HG02884 (cell line): ENCODE data around the gene WRNIP1.
"Not testable (repeated sequence)": the region's sequence is repeated elsewhere in the genome, so short reads cannot be mapped to it uniquely, and the experiment has no call there.

Experiments
- ATAC-seq: cut with Tn5 transposase; IDR thresholded peaks from one replicate; pipeline ENCODE4 v1.9.1; 2021; ENCODE audit warnings: mild to moderate bottlenecking, moderate library complexity; ENCODE audit not compliant: unreplicated experiment

Gene WRNIP1

GRCh38 chr6:2760882-2761842 is 4.0 kb upstream of the WRNIP1 start:
- ATAC-seq = no peak

DNA sequence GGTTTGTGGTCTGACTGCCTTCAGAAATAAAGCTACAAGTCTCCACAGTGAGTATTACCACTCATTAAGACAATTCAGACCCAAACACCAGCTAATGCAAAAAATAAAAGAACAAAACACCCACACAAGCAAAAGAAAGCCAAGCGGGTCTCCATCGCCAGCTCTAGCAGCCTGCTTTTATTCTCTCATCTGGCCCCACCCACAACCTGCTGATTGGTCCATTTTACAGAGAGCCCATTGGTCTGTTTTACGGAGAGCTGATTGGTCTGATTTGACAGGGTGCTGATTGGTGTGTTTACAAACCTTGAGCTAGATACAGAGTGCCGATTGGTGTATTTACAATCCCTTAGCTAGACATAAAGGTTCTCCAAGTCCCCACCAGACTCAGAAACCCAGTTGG is 2.3 kb upstream of the WRNIP1 start:
- ATAC-seq = not testable (repeated sequence)

DNA sequence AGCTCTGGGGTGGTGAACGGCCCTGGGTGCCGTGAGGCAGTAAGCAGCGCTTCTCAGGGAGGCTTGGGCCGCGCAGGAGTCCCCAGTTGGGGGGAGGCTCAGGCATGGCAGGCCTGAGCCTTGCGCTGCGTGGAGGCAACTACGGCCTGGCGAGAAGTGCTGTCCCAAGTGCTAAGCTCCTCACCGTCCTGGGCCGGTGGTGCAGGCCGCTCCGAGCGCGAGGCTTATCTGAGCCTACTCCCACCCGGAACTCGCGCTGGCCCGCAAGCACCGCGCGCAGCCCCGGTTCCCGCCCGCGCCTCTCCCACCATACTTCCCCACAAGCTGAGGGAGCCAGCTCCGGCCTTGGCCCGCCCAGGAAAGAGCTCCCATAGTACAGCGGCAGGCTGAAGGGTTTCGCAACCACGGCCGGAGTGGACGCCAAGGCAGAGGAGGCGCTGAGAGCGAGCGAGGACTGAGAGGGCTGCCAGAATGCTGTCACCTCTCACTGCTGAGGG is 1.8 kb upstream of the WRNIP1 start:
- no peak for ATAC-seq

DNA sequence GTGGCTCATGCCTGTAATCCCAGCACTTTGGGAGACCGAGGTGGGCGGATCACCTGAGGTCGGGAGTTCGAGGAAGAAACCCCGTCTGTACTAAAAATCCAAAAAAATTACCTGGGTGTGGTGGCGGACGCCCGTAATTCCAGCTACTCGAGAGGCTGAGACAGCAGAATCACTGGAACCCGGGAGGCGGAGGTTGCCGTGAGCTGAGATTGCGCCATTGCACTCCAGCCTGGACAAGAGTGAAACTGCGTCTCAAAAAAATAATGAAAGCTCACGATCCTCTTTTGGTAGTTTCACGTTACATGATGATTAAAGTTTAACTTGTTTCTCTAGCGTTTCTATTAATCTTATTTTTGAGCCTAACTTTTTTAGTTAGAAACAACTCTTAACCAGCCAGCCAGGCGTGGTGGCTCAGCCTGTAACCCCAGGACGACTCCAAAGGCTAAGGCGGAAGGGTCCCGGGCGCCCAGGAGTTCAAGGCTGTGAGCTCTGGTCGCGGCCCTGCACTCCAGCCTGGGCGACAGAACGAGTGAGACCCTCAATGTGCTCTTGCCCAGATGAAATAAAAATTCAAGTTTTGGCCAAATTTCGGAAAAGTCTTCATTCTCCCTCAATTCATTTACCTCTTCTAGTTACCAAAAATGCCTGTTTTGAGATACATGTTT is 1.2 kb upstream of the WRNIP1 start:
- ATAC-seq = no peak

GRCh38 chr6:2764610-2765165 is 505 bp upstream of the WRNIP1 start:
- peak; percentile 51 for ATAC-seq

- peak; percentile 22 for ATAC-seq
These were observed 938 bp downstream of the WRNIP1 start for GRCh38 chr6:2765896-2766766.

GRCh38 chr6:2766767-2767656 is 1.8 kb downstream of the WRNIP1 start:
- ATAC-seq = no peak

DNA sequence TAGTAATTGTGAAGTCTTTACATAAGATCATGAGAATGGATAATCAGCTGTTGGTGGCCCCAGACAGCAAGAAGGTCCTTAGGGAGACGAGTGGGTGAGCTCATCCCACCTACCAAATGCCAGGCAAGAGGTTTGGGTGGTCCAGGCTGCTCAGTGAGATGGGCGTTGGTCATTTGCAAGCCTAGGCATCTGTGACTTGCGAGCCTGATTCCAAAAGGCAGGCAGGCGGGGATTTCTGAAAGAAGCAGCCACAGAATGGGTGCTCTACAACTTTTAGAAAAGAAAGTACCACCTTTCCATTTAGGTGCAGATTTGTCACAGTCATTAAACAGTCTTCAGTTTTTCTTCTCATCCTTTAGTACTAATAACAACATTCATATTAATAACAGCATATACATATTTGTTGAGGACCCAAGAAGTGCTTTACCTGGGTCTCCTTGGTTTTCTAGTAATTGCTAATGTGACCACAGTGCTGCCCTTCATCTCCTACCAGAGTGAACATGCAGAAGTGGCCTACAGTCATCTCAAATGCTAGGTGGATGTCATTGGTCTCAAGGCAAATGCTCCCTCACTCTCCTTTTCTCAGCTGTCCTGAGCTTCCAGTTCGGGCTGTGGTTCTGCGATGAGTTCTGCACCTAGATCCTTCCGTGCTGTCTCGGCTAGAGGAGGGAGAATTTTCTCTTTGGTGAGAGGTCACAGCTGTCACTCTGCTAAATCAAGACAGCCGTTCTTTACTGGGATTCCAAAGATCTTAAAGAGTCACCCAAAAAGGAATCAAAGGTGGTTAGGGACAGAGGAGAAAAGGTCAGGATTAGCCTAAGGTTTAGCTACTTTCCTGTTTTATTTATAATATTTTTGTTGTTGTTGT is 2.7 kb downstream of the WRNIP1 start:
- no peak for ATAC-seq

DNA sequence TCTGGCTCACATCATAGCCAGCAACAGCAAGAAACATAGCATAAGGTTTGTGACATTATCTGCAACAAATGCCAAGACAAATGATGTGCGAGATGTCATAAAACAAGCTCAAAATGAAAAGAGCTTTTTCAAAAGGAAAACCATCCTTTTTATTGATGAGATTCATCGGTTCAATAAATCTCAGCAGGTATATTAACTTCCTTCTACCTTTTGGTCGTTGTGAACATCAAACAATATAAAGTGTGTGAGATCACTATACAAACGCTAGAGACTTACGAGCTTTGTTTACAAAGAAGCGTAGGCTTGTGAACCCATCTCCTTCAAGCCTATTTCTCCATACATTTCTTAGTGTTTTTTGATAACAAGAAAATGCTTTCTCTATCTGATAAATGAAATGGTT is 3.5 kb downstream of the WRNIP1 start:
- no peak for ATAC-seq

DNA sequence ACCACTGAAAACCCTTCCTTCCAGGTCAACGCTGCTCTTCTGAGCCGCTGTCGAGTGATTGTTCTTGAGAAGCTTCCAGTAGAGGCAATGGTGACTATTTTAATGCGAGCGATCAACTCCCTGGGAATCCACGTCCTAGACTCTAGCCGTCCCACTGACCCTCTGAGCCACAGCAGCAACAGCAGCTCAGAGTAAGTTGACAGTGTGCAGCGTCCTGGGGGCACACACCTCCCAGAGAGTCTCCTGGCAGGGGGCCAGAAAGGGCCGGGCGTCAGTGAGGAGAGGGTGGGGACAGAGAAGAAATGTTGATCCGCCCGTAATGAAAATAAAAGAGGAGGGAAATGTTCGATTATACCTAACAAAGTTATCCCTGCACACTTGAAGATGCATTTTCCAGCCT is 5.0 kb downstream of the WRNIP1 start:
- no peak for ATAC-seq

DNA sequence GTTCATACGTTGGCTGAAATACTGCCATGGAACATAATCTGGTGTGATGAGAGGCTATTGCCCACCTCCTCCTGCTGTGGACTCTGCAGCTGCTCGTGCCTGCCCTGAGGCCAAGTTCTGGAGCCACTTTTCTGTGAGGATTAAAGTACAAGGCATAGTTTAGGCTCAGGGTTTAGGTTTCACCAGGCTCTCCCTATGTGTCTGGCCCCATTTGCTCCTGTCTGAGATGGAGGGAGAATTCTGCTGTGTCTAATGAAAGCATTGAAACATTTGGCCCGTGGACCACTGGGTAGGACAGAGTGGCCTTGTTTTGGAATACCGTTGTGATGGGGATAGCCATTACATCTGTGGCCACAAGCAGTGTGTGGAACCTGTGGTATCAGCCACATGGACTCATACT is 5.9 kb downstream of the WRNIP1 start:
- ATAC-seq = no peak

DNA sequence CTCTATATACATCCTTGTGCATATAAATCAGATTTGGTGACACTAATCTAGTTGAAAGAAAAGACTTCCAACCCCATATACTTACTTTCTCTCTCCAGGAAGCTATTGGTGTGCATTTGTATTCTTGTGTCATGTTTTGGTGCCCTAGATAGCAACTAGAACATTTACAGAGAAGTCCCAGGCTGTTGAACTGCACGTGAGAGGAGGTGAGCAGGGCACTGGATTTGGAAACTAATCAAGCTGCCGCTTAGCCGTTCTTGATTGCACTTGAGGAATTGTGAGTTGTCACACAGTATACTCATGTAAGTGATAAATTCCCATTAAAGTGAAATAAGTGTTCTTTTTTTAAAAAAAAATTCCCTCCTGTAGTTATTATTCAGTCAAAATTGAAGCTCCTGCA is 7.6 kb downstream of the WRNIP1 start:
- ATAC-seq = no peak

GRCh38 chr6:2773449-2773848 is 8.3 kb downstream of the WRNIP1 start:
- no peak for ATAC-seq

- ATAC-seq = no peak
These were observed 9.8 kb downstream of the WRNIP1 start for GRCh38 chr6:2775003-2775402.

GRCh38 chr6:2777249-2777648 is 12.1 kb downstream of the WRNIP1 start:
- no peak for ATAC-seq

GRCh38 chr6:2780102-2780737 is 15.0 kb downstream of the WRNIP1 start:
- ATAC-seq = no peak

- ATAC-seq = no peak
These were observed 16.6 kb downstream of the WRNIP1 start for GRCh38 chr6:2781685-2782355.

GRCh38 chr6:2782356-2782708 is 17.1 kb downstream of the WRNIP1 start:
- ATAC-seq = no peak
